B cell (primary cell): ENCODE results near the gene JAML. TPM values are rescaled to one million over a fixed set of nuclear protein-coding genes. Genes with fewer than 3 reads are reported as not detected.

ENCODE experiments used
- ATAC-seq: fragments of 200-7000 bp; cut with Tn5 transposase; one replicate; pipeline ENCODE4 v1.10.0; 2021; ENCODE audit warnings: low read depth, mild to moderate bottlenecking, moderate number of reproducible peaks, moderate library complexity
- CTCF ChIA-PET: fragments of 350-600 bp; sonication (Branson Sonifier 250); formaldehyde crosslinking; loops from one replicate; lab custom pipeline; 2021; ENCODE audit warnings: antibody characterized with exemption, inconsistent platforms; lab: Charles Lee
- POLR2A ChIA-PET: fragments of 350-600 bp; sonication (Branson Sonifier 250); formaldehyde crosslinking; loops from one replicate; lab custom pipeline; 2021; ENCODE audit warnings: antibody characterized with exemption; lab: Charles Lee
- DNase-seq: peaks from one replicate; pipeline ENCODE4 v3.0.0; 2013
- H2AFZ ChIP-seq: 2 replicates; pipeline ENCODE4 v1.6.1; 2012; ENCODE audit warnings: mild to moderate bottlenecking, low read depth, low read length; ENCODE audit not compliant: insufficient read depth, poor library complexity, severe bottlenecking
- H3K27ac ChIP-seq, 2 donors: 1 replicate in 1 of 2; 2 replicates in 1 of 2; pipeline ENCODE4 v1.5.1; 2012 to 2013; ENCODE audit warnings: low read length in 2 of 2, mild to moderate bottlenecking in 2 of 2, moderate library complexity in 1 of 2
- H3K27me3 ChIP-seq, 4 experiments: fragments of 200-600 bp in 1 of 4; sonication (generic) in 1 of 4; replicated peaks in 1 of 4; 1 replicate in 2 of 4; 2 replicates in 2 of 4; pipeline versions ENCODE4 v1.6.1 to v1.7.0; 2013 to 2016; ENCODE audit warnings: low read length in 3 of 4, mild to moderate bottlenecking in 2 of 4, mixed read lengths in 1 of 4, moderate library complexity in 1 of 4; ENCODE audit not compliant: insufficient read depth in 4 of 4, control insufficient read depth in 3 of 4; ENCODE audit errors: control extremely low read depth in 1 of 4
- H3K36me3 ChIP-seq, 2 experiments: replicated peaks in 1 of 2; 1 replicate in 1 of 2; 2 replicates in 1 of 2; pipeline versions ENCODE4 v1.6.1 to v1.7.1; 2013; ENCODE audit warnings: low read length in 1 of 2; ENCODE audit not compliant: insufficient read depth in 2 of 2, control insufficient read depth in 1 of 2; ENCODE audit errors: control extremely low read depth in 1 of 2, extremely low read depth in 1 of 2
- H3K4me1 ChIP-seq, 2 donors: fragments of 200-600 bp in 1 of 2; sonication (generic) in 1 of 2; 1 replicate in 1 of 2; 2 replicates in 1 of 2; pipeline versions ENCODE4 v1.5.1 to v1.6.1; 2013 to 2017; ENCODE audit warnings: low read length in 2 of 2; ENCODE audit not compliant: control insufficient read depth in 2 of 2, insufficient read depth in 2 of 2
- H3K4me2 ChIP-seq: replicated peaks from 2 replicates; pipeline ENCODE3; 2012; ENCODE audit warnings: mild to moderate bottlenecking, low read depth, low read length; ENCODE audit not compliant: poor library complexity, severe bottlenecking
- H3K4me3 ChIP-seq, 5 experiments: fragments of 200-600 bp in 1 of 5; sonication (generic) in 1 of 5; 1 replicate in 3 of 5; 2 replicates in 2 of 5; pipeline versions ENCODE4 v1.5.1 to v1.7.0; 2011 to 2016; ENCODE audit warnings: low read length in 4 of 5, mild to moderate bottlenecking in 4 of 5, low read depth in 2 of 5, control low read depth in 1 of 5, moderate library complexity in 1 of 5; ENCODE audit not compliant: insufficient read depth in 1 of 5; ENCODE audit errors: control extremely low read depth in 1 of 5, extremely low read depth in 1 of 5
- H3K79me2 ChIP-seq: fragments of 200-600 bp; sonication (generic); one replicate; pipeline ENCODE4 v1.6.0; 2016; ENCODE audit warnings: low read length; ENCODE audit not compliant: control insufficient read depth, insufficient read depth
- H3K9ac ChIP-seq: fragments of 200-600 bp; sonication (generic); 2 replicates; pipeline ENCODE4 v1.6.1; 2017; ENCODE audit warnings: mild to moderate bottlenecking, low read length, moderate library complexity
- H3K9me3 ChIP-seq, 3 donors: one replicate each; pipeline versions ENCODE4 v1.6.1 to v1.7.1; 2013; ENCODE audit warnings: low read length in 2 of 3; ENCODE audit not compliant: control insufficient read depth in 2 of 3, insufficient read depth in 1 of 3; ENCODE audit errors: control extremely low read depth in 1 of 3
- H4K20me1 ChIP-seq: 2 replicates; pipeline ENCODE4 v1.6.0; 2012; ENCODE audit warnings: mild to moderate bottlenecking, low read length; ENCODE audit not compliant: insufficient read depth, control insufficient read depth, poor library complexity, severe bottlenecking
- H3K27ac Mint-ChIP-seq: one replicate; pipeline ENCODE4 v1.8.0; 2021; ENCODE audit warnings: mixed read lengths
- H3K27me3 Mint-ChIP-seq: one replicate; pipeline ENCODE4 v1.8.0; 2021; ENCODE audit warnings: mixed read lengths
- H3K4me1 Mint-ChIP-seq: one replicate; pipeline ENCODE4 v1.8.0; 2021; ENCODE audit warnings: mixed read lengths
- H3K4me3 Mint-ChIP-seq: one replicate; pipeline ENCODE4 v1.8.0; 2021; ENCODE audit warnings: mixed read lengths
- H3K9me3 Mint-ChIP-seq: one replicate; pipeline ENCODE4 v1.8.0; 2022; ENCODE audit warnings: mixed read lengths; ENCODE audit not compliant: insufficient read depth
- CTCF ChIP-seq: fragments of 200-600 bp; IDR thresholded peaks from one replicate; pipeline ENCODE4 v1.8.0; 2022; ENCODE audit warnings: antibody characterized with exemption, mild to moderate bottlenecking
- EZH2 ChIP-seq: IDR thresholded peaks from 2 replicates; pipeline ENCODE4 v1.6.1; 2012; ENCODE audit warnings: borderline replicate concordance, low read depth, mild to moderate bottlenecking, moderate library complexity, low read length; ENCODE audit not compliant: insufficient read depth, poor library complexity, severe bottlenecking
- WGBS: methylation state at CpG from one replicate; pipeline ENCODE4 v1.1.5; 2013; ENCODE audit warnings: missing lambda C conversion rate; ENCODE audit not compliant: insufficient coverage; 5-methylcytosine and 5-hydroxymethylcytosine counted together
- intact Hi-C: fragments of 100-400 bp; cut with micrococcal nuclease; formaldehyde crosslinking; loops from one replicate; pipeline ENCODE4 v1.10.0; 2022
- polyA plus RNA-seq: library from polyadenylated mRNA; depleted of rRNA; stranded (reverse); fragments of >200 nt; gene quantifications from 2 replicates; pipeline ENCODE4 v1.2.3, GENCODE V29; 2012
- total RNA-seq, 2 donors: library from RNA; stranded (reverse); fragments of 120-200 nt in 1 of 2; gene quantifications; 1 replicate in 1 of 2; 2 replicates in 1 of 2; pipeline versions ENCODE4 v1.2.3 to v1.2.4, GENCODE V29; 2013 to 2022

JAML gene
- total and polyA plus RNA-seq, 2 donors (not counting 1 experiment from before 2014, with no cell fraction given) = 1.0 to 9.6 TPM

- Histone ChIP-seq H3K9ac (no peak overlapping the region), H3K4me2 (no peak overlapping the region), H3K4me3 (no peak overlapping the region), H3K36me3 (no peaks in the 10 kb centered on the region), H3K79me2 (no peaks in the 10 kb centered on the region), H2AFZ (no peak overlapping the region), H4K20me1 (no peaks in the 10 kb centered on the region), H3K27ac (no peak overlapping the region), H3K4me1 (no peaks in the 10 kb centered on the region), H3K9me3 (peaks cover 0 to 4% (median 0%) of the 10 kb centered on the region in 3 donors), H3K27me3 (peaks cover 0 to 15% (median 4%) of the 10 kb centered on the region in 4 experiments)
- 33% methylated on average over 2 of the region's 6 CpGs for WGBS
- Mint-ChIP-seq H3K4me1 (no peaks in the 10 kb centered on the region), H3K27me3 (peaks cover 46% of the 10 kb centered on the region), H3K4me3 (no peak overlapping the region), H3K27ac (no peak overlapping the region), H3K9me3 (peaks cover 2% of the 10 kb centered on the region)
- POLR2A ChIA-PET = no interaction called here
- CTCF ChIA-PET = interaction anchor here (1.4 to 2.7 kb wide), 4 partner anchors 12 to 302 kb away, joined by 4 to 10 read pairs (median 7); no protein-coding TSS in a partner anchor
- intact Hi-C loops = no loop called here
- no peak for ATAC-seq
- TF ChIP-seq CTCF (no peak), EZH2 (no peak)
- DNase-seq = no peak
Measured at GRCh38 chr11:118186346-118187107, 38.3 kb downstream of the JAML start.
